GM18517 (cell line): ENCODE results near the gene DOCK3.

ENCODE experiments used
- ATAC-seq: cut with Tn5 transposase; IDR thresholded peaks from one replicate; pipeline ENCODE4 v1.9.1; 2021; ENCODE audit warnings: mild to moderate bottlenecking, moderate library complexity; ENCODE audit not compliant: unreplicated experiment

DOCK3 gene

GRCh38 chr3:50674349-50675178 lies at the start of gene DOCK3:
TSS of gene DOCK3 (plus strand) at chr3:50674927. CDS start at chr3:50675264, 337 bp downstream.
- no peak for ATAC-seq

- no peak for ATAC-seq
Measured at GRCh38 chr3:50625231-50626182, 49.2 kb upstream of the DOCK3 start.

DNA sequence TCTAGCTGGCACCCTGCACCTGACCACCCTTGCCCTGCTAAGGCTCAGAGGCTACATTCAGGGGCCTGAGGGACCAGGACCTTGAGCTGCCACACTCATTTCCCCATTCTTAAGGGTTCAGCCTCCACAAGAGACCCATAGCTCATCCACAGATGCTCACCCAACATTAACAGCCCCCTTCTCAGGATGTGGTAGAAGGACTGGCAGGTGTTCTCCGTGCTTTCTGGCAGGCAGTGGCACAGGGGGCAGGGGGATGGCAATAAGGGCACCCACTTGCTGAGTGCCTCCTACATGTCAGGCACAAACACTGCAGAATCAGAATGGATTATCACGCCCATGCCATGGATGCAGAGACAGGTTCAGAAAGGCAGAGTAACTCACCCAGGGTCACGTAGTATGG lies 48.3 kb upstream of the DOCK3 start:
- ATAC-seq, result no peak

DNA sequence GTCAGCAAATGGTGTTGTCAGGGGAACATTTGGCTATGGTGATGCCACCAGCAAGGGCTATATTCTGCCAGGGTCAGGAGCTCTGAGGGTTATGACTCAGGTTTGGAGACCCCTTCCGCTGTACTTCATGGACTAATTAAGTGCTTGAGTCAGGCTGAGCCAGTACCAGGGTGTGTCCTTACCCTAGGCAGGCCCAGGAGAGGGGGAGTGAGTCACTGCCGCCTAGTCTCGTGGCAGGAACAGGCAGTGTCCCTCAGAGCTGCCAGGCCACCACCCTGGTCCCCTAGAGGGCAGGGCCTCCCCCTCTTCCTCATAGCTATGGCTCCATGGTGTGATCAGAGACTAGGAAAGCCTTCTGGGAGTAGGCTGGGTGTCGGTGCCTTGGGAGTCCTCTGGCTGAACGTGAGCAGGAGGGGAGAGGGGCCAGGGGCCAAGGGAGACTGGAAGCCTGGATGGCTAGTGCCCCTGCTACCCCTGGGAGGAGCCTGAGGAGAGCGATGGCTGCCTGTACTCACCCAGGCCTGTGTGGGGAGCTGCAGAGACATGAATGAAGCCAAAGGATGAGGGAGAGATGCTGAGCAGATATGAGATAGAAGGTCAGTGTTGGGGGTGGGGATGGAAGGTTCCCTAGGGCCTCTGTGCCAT lies 47.2 kb upstream of the DOCK3 start:
- ATAC-seq, result no peak

DNA sequence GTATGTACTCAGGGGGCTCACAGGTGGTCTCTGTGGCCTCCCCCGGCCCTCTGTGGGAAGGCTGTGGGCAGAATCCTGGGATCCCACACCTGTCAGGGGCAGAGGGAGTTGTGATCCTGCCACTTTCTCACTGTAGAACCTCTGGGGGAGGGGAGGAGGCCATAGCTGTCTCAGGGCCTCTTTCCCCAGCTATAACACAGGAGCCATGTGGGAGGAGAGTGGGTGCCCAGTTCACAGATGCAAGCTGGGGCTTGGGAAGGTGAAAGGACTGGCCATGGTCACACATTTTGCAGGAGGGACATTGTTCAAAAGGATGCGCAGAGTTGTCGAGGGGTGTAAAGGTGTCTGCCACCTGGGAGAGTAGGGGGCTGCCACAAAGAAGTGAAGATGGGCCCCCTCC lies 46.1 kb upstream of the DOCK3 start:
- ATAC-seq, result no peak

DNA sequence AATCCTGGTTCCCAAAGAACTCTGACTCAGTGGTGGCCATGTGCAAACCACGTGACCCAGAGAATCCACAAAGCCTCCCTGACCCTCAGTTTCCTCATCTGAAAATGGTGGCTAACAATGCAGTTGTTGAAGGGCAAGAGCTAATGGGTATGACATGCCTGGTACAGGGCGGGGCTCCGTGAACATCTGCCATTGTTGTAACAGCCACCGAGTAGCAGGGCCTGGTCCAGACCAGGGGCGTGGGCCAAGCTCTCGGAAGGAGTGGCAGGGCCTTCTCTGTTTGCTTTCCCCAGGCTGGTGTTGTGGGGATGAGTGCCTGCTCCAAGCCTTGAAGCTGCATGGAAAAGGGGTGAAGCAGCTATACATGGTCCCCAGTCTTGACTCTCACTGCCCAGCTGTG lies 44.3 kb upstream of the DOCK3 start:
- ATAC-seq, result no peak

- ATAC-seq, result no peak
Measured at GRCh38 chr3:50630877-50631276, 43.9 kb upstream of the DOCK3 start.

GRCh38 chr3:50632450-50632849 lies 42.3 kb upstream of the DOCK3 start:
- no peak for ATAC-seq

GRCh38 chr3:50633230-50633790 lies 41.4 kb upstream of the DOCK3 start:
- ATAC-seq, result no peak

GRCh38 chr3:50635066-50635465 lies 39.7 kb upstream of the DOCK3 start:
- ATAC-seq, result no peak

GRCh38 chr3:50637011-50637410 lies 37.7 kb upstream of the DOCK3 start:
- no peak for ATAC-seq

DNA sequence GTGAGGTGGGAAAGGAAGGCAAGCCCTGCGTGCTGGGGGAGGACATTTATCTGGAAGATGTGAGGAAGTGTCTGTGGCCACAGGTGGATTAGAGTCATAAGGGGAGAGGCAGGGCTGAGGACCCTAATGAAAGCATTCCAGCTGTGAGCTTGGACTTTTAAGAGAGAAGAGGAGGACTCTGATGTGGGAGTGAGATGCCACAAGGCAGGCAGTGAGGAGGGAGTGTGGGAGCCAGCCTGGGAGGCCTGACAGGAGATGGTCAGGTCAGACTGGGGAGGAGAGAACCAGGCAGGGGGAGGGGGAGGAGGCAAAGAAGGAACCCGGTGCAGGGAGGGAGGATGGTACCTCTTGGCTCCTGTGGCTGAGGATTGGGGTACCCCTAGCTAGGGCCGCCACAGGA lies 36.8 kb upstream of the DOCK3 start:
- ATAC-seq, result no peak

DNA sequence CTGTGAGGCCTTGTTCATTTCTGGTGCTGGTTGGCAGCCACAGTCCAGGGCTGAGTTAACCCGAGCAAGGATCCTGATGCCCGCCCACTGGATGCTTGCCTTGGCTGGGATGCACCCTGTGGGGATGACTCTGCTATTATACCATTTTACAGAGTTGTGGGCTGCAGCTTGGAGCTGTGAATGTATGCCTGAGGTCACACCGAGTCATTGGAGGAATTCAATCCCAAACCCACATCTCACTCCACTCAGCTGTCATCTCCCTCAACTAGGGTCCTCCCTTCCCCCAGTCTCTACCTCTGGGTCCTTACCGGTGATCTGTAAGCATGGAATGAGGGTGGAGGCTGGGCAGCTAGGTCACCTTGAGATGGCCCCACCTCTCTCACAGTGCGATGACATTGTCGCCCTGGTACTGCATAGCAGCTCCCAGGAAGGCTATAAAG lies 35.7 kb upstream of the DOCK3 start:
- ATAC-seq, result no peak

DNA sequence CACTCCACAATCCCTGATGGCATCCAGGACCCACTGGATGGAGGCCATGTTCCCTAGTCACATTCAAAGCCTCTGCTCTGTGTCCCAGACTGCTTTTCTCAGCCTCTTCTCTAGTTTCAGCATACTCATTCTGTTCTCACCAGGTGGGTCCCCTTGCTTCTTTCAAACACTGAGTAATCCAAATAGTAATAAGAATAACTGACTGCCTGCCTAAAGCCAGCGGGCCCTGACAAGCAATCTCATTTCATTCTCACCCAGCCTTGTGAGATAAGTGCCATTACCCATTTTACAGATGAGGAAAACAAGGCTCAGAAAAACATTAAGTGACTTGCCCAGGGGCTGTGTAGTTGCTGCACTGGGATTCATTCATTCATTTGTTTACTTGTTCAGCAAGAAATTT lies 32.3 kb upstream of the DOCK3 start:
- ATAC-seq, result no peak

DNA sequence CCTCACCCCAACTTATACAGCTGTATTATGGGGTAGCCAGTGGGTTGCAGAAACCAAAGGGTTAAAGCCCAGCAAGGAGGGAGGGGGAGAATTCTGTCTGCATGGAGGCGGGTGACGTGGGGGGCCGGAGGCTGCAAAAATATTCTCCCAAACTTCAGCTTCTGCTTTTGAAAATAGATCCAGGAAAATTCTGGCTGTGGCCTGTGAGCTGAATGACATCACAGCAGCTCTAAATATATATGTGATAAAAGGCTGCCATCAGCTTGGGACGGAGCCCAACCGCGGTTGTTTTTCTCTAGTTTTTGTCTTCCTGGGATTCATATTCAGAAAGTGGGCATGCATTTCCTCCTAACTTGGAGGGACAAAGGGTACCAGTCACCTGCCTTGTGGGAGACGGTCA lies 30.2 kb upstream of the DOCK3 start:
- ATAC-seq, result no peak

- ATAC-seq, result no peak
Measured at GRCh38 chr3:50645378-50645777, 29.3 kb upstream of the DOCK3 start.

GRCh38 chr3:50648313-50648712 lies 26.4 kb upstream of the DOCK3 start:
- ATAC-seq, result no peak

DNA sequence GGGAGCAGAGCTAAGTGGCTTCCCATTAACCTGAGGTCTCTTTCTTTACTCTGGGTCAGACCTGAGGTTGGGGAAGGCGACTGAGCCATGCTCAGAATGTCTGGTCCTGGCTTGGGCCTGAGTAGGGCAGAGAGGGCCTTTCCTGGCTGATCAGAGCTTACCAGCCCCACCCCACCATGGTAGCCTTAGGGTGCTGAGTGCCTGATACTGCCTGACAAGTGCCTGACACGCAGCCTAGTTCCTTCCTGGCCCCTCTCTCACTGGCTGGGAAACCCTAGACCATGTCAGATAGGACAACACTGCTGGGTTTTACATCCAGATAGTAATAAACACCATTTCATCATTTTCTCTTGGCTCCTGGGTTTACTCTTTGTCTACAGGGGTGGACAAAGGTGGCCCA lies 25.8 kb upstream of the DOCK3 start:
- ATAC-seq, result no peak

- no peak for ATAC-seq
Measured at GRCh38 chr3:50649451-50649931, 25.2 kb upstream of the DOCK3 start.

GRCh38 chr3:50650018-50650417 lies 24.7 kb upstream of the DOCK3 start:
- ATAC-seq, result no peak

DNA sequence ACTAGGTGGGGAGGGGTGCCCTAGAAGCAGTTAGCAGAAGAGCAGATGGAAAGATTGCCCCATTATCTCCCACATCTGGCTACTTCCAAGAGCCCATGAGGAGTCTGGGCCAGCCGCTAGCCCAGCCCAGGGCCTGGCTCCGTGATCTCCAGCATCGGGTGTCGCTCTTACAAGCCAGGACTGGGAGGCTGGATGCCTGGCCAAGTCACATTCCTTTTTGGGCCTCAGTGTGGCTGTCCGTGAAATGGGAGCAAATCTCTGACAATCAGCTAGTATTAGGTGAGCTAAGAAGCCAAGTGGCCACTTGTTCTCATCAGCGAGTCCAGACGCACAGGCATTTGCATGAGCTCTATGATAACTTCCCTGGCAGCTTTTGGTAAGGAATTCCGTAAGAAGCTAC lies 23.3 kb upstream of the DOCK3 start:
- ATAC-seq, result no peak
